NCI-H1694 treated with DMSO at 0.1 percent for 48 hours (cell line): ENCODE results near the gene RNF11.
"Not testable (repeated sequence)": the region's sequence is repeated elsewhere in the genome, so short reads cannot be mapped to it uniquely, and the experiment has no call there.

Experiments used
- DNase-seq: peaks from one replicate; lab custom pipeline; 2025; lab: John Stamatoyannopoulos, UW

The RNF11 gene

GRCh38 chr1:51235673-51236530, at the start of gene RNF11:
TSS of gene RNF11 (plus strand) at chr1:51236273. CDS start at chr1:51236757, 484 bp downstream.
- DNase-seq = peak; percentile 86

GRCh38 chr1:51188230-51188629, 47.8 kb upstream of the RNF11 start:
- DNase-seq = no peak

GRCh38 chr1:51189421-51190073, 46.5 kb upstream of the RNF11 start:
- peak; percentile 78 for DNase-seq

- DNase-seq = no peak
Observed at GRCh38 chr1:51190961-51191360, 45.1 kb upstream of the RNF11 start.

- DNase-seq = peak; percentile 60
Observed at GRCh38 chr1:51192213-51192843, 43.7 kb upstream of the RNF11 start.

GRCh38 chr1:51193564-51193963, 42.5 kb upstream of the RNF11 start:
- DNase-seq = no peak

GRCh38 chr1:51203121-51203873, 32.8 kb upstream of the RNF11 start:
- no peak for DNase-seq

- DNase-seq = no peak
Observed at GRCh38 chr1:51203874-51204245, 32.2 kb upstream of the RNF11 start.

GRCh38 chr1:51210055-51210454, 26.0 kb upstream of the RNF11 start:
- no peak for DNase-seq

- no peak for DNase-seq
Observed at GRCh38 chr1:51210676-51211075, 25.4 kb upstream of the RNF11 start.

GRCh38 chr1:51214615-51215131, 21.4 kb upstream of the RNF11 start:
- DNase-seq = no peak

- DNase-seq = no peak
Observed at GRCh38 chr1:51215169-51215568, 20.9 kb upstream of the RNF11 start.

GRCh38 chr1:51216631-51217030, 19.4 kb upstream of the RNF11 start:
- DNase-seq = no peak

GRCh38 chr1:51217101-51217500, 19.0 kb upstream of the RNF11 start:
- no peak for DNase-seq

- DNase-seq = no peak
Observed at GRCh38 chr1:51218570-51218969, 17.5 kb upstream of the RNF11 start.

- DNase-seq = no peak
Observed at GRCh38 chr1:51219022-51219421, 17.1 kb upstream of the RNF11 start.

GRCh38 chr1:51221529-51221928, 14.5 kb upstream of the RNF11 start:
- not testable (repeated sequence) for DNase-seq

GRCh38 chr1:51222136-51222787, 13.8 kb upstream of the RNF11 start:
- no peak for DNase-seq

GRCh38 chr1:51222809-51223208, 13.3 kb upstream of the RNF11 start:
- no peak for DNase-seq

GRCh38 chr1:51224255-51224654, 11.8 kb upstream of the RNF11 start:
- no peak for DNase-seq

GRCh38 chr1:51227231-51227960, 8.7 kb upstream of the RNF11 start:
- DNase-seq = not testable (repeated sequence)
